SK-N-SH (cell line): ENCODE results near the gene GGA3. TPM values are rescaled to one million over a fixed set of nuclear protein-coding genes. Genes with fewer than 3 reads are reported as not detected.

ENCODE experiments used
- CTCF ChIA-PET: fragments of 300-600, 350-600 bp; formaldehyde crosslinking; extraction: SDS; loops from one replicate; lab custom pipeline; 2021; lab: Yijun Ruan, JAX
- POLR2A ChIA-PET: fragments of 350-600 bp; sonication (Branson Sonifier 250); formaldehyde crosslinking; extraction: SDS; loops from one replicate; lab custom pipeline; 2020; ENCODE audit warnings: antibody characterized with exemption, inconsistent platforms; lab: Yijun Ruan, JAX
- DNase-seq: peaks from one replicate; pipeline ENCODE4 v3.0.0; 2012
- H2AFZ ChIP-seq: fragments of 200-600 bp; sonication (generic); 2 replicates; pipeline ENCODE4 v1.8.1; 2016; ENCODE audit warnings: antibody characterized with exemption, mild to moderate bottlenecking, low read depth
- H3F3A ChIP-seq: fragments of 200-600 bp; sonication (generic); replicated peaks from 2 replicates; pipeline ENCODE3; 2016; ENCODE audit warnings: antibody characterized with exemption, mild to moderate bottlenecking; ENCODE audit not compliant: insufficient read depth
- H3K27ac ChIP-seq, 2 experiments: fragments of 200-500 bp in 1 of 2; fragments of 200-600 bp in 1 of 2; sonication (Bioruptor generic) in 1 of 2; sonication (generic), shearing (Covaris generic) in 1 of 2; 2 replicates each; pipeline versions ENCODE4 v1.5.1 to v1.6.1; 2014 to 2016; ENCODE audit warnings: low read depth in 2 of 2, inconsistent platforms in 1 of 2, low read length in 1 of 2, mild to moderate bottlenecking in 1 of 2, mixed read lengths in 1 of 2
- H3K27me3 ChIP-seq: fragments of 200-600 bp; sonication (generic), shearing (Covaris generic); 2 replicates; pipeline ENCODE4 v1.6.1; 2016; ENCODE audit warnings: mixed run types; ENCODE audit not compliant: insufficient read depth
- H3K36me3 ChIP-seq, 2 experiments: fragments of 200-500 bp in 1 of 2; fragments of 200-600 bp in 1 of 2; sonication (Bioruptor generic) in 1 of 2; sonication (generic) in 1 of 2; replicated peaks in 1 of 2; 2 replicates each; pipeline versions ENCODE3 to v1.5.1; 2014 to 2016; ENCODE audit warnings: low read length in 1 of 2, mild to moderate bottlenecking in 1 of 2; ENCODE audit not compliant: insufficient read depth in 2 of 2, control insufficient read depth in 1 of 2
- H3K4me1 ChIP-seq, 2 experiments: fragments of 200-500 bp in 1 of 2; fragments of 200-600 bp in 1 of 2; sonication (Bioruptor generic) in 1 of 2; sonication (generic), shearing (Covaris generic) in 1 of 2; 2 replicates each; pipeline versions ENCODE4 v1.5.1 to v1.6.1; 2014 to 2016; ENCODE audit warnings: low read depth in 1 of 2, low read length in 1 of 2, mixed run types in 1 of 2; ENCODE audit not compliant: insufficient read depth in 2 of 2, control insufficient read depth in 1 of 2
- H3K4me2 ChIP-seq: fragments of 200-600 bp; sonication (generic), shearing (Covaris generic); 2 replicates; pipeline ENCODE4 v1.6.1; 2017; ENCODE audit warnings: mixed run types
- H3K4me3 ChIP-seq, 2 experiments: fragments of 200-500 bp in 1 of 2; fragments of 200-600 bp in 1 of 2; sonication (Bioruptor generic) in 1 of 2; sonication (generic), shearing (Covaris generic) in 1 of 2; 2 replicates each; pipeline versions ENCODE4 v1.5.1 to v1.8.1; 2014 to 2016; ENCODE audit warnings: low read depth in 2 of 2, inconsistent platforms in 1 of 2, low read length in 1 of 2, mild to moderate bottlenecking in 1 of 2, mixed read lengths in 1 of 2, moderate library complexity in 1 of 2
- H3K79me2 ChIP-seq: fragments of 200-600 bp; sonication (generic); 2 replicates; pipeline ENCODE4 v1.8.1; 2017; ENCODE audit warnings: mild to moderate bottlenecking; ENCODE audit not compliant: insufficient read depth
- H3K9ac ChIP-seq: fragments of 200-600 bp; sonication (generic); 2 replicates; pipeline ENCODE4 v1.6.1; 2017; ENCODE audit warnings: mixed run types
- H3K9me2 ChIP-seq: fragments of 200-600 bp; sonication (generic); 2 replicates; pipeline ENCODE4 v1.6.1; 2017; ENCODE audit warnings: mixed run types
- H3K9me3 ChIP-seq: fragments of 200-600 bp; sonication (generic); 2 replicates; pipeline ENCODE4 v1.6.1; 2017; ENCODE audit warnings: mixed run types, mild to moderate bottlenecking, moderate library complexity
- H4K20me1 ChIP-seq: fragments of 200-600 bp; sonication (generic); 2 replicates; pipeline ENCODE4 v1.6.1; 2017; ENCODE audit warnings: mild to moderate bottlenecking, mixed run types; ENCODE audit not compliant: insufficient read depth
- ELF1 ChIP-seq: IDR thresholded peaks from 2 replicates; pipeline ENCODE4 v1.4.0; 2012
- EP300 ChIP-seq, 2 experiments: IDR thresholded peaks; 2 replicates each; pipeline versions ENCODE4 v1.4.0 to v1.6.1; 2012; ENCODE audit warnings: borderline replicate concordance in 1 of 2, low read depth in 1 of 2, low read length in 1 of 2
- GATA2 ChIP-seq: sonication (generic); formaldehyde crosslinking; IDR thresholded peaks from 2 replicates; pipeline ENCODE4 v1.5.0; 2020; ENCODE audit warnings: mild to moderate bottlenecking, missing genetic modification reagents
- MAX ChIP-seq: IDR thresholded peaks from 2 replicates; pipeline ENCODE4 v1.4.0; 2012; ENCODE audit warnings: low read depth
- RCOR1 ChIP-seq: fragments of 150-350 bp; IDR thresholded peaks from 2 replicates; pipeline ENCODE4 v1.6.1; 2017; ENCODE audit warnings: antibody characterized with exemption, low read length
- SMC3 ChIP-seq: IDR thresholded peaks from 2 replicates; pipeline ENCODE4 v1.6.1; 2012; ENCODE audit warnings: low read depth, low read length, improper control_type of control experiment
- WGBS: methylation state at CpG from one replicate; pipeline ENCODE4 v1.1.6; 2017; ENCODE audit warnings: low lambda C conversion rate; 5-methylcytosine and 5-hydroxymethylcytosine counted together
- polyA plus RNA-seq, 3 experiments: library from polyadenylated mRNA; depleted of rRNA; stranded (reverse); fragments of >200 nt; gene quantifications; 2 replicates each; pipeline ENCODE4 v1.2.3, GENCODE V29; 2012
- TF ChIP-seq, protein P1 (sequence below): IDR thresholded peaks from 2 replicates; pipeline ENCODE4; 2012
- TF ChIP-seq, protein P2 (sequence below): fragments of 150-350 bp; IDR thresholded peaks from 2 replicates; pipeline ENCODE4 v1.6.1; 2016; ENCODE audit warnings: mild to moderate bottlenecking, low read depth, low read length

The GGA3 gene
- polyA plus RNA-seq, 1 of the 3 experiments (the other 2 are of a cell fraction): 42.5 TPM

DNA sequence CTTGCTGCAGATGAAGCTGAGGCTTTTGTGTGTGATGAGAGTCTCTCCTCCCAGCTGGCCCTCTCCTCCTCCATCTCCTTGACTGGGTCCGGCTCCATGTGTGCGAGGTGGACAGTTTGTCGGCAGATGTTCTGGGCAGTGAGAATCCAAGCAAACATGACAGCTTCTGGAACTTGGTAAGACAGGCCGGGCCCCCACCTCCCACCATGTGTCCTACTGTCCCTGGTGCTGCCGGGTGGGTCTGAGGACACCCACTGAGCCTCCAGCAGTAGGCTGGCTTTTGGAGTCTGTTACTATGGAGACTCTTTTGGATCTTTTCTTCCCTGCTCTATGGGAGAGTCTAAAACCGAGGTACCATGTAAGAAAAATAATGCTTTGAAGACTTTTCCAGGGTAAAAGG lies 43.3 kb downstream of the GGA3 start:
- Histone ChIP-seq H2AFZ (no peak overlapping the region), H3K4me2 (no peak overlapping the region), H3K27ac (no peak overlapping the region), H3K79me2 (peaks cover 17% of the 10 kb centered on the region; the same call in 1 of the 2 replicates), H3K4me1 (no peaks in the 10 kb centered on the region), H3K9me3 (no peaks in the 10 kb centered on the region), H3K36me3 (peaks cover 32 to 65% of the 10 kb centered on the region in 2 experiments), H3K27me3 (no peaks in the 10 kb centered on the region), H3K9ac (no peak overlapping the region), H3K9me2 (no peaks in the 10 kb centered on the region), H3F3A (peaks cover 5% of the 10 kb centered on the region), H3K4me3 (no peak overlapping the region), H4K20me1 (no peaks in the 10 kb centered on the region)
- POLR2A ChIA-PET: interaction anchor here (1.8 kb wide), 1 partner anchor 9 kb away, joined by 4 read pairs; no protein-coding TSS in a partner anchor
- TF ChIP-seq, protein P1, sequence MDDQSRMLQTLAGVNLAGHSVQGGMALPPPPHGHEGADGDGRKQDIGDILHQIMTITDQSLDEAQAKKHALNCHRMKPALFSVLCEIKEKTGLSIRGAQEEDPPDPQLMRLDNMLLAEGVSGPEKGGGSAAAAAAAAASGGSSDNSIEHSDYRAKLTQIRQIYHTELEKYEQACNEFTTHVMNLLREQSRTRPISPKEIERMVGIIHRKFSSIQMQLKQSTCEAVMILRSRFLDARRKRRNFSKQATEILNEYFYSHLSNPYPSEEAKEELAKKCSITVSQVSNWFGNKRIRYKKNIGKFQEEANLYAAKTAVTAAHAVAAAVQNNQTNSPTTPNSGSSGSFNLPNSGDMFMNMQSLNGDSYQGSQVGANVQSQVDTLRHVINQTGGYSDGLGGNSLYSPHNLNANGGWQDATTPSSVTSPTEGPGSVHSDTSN: no peak
- no peak for TF ChIP-seq SMC3
- no peak for TF ChIP-seq ELF1
- TF ChIP-seq EP300 (IDR thresholded peaks at IDR 0.05; ENCODE audit: borderline replicate concordance in 1 of 2, low read depth in 1 of 2, low read length in 1 of 2): no peak
- TF ChIP-seq, protein P2, sequence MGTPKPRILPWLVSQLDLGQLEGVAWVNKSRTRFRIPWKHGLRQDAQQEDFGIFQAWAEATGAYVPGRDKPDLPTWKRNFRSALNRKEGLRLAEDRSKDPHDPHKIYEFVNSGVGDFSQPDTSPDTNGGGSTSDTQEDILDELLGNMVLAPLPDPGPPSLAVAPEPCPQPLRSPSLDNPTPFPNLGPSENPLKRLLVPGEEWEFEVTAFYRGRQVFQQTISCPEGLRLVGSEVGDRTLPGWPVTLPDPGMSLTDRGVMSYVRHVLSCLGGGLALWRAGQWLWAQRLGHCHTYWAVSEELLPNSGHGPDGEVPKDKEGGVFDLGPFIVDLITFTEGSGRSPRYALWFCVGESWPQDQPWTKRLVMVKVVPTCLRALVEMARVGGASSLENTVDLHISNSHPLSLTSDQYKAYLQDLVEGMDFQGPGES: no peak
- TF ChIP-seq GATA2 (CRISPR knock-in tag): no peak
- DNase-seq: no peak
- 99% methylated on average over 2 of the region's 6 CpGs for WGBS
- CTCF ChIA-PET: interaction anchor here (1.0 to 14.9 kb wide), 5 partner anchors 11 to 104 kb away, joined by 3 to 136 read pairs (median 3); partner anchors contain the start of gene MIF4GD

DNA sequence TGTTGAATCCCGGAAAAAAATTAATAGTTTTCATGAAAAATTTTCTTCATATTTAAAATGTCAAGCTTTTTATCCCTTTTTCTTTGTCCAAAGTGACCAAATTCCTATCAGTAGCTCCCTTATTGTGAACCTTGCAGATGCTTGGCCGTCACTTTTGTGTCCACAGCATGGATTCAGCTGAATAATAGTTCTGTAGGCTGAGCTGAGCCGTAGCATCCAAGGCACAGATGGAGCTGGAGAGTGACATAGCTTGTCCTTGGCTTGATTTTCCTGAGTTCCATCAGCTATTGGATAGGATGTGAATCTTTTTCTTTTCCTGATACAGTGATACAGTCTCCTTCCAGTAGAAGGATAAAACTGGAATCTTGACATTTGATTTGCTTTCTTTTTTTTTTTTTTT lies 52.3 kb downstream of the GGA3 start:
- Histone ChIP-seq H3K4me2 (no peak overlapping the region), H3K4me1 (peaks cover 4 to 6% of the 10 kb centered on the region in 2 experiments; a peak in 1 of 4 replicates), H3K4me3 (no peak overlapping the region), H3K27ac (no peak overlapping the region), H3K36me3 (peaks cover 27 to 53% of the 10 kb centered on the region in 2 experiments), H2AFZ (no peak overlapping the region), H3K9ac (no peak overlapping the region), H3K79me2 (peaks cover 66% of the 10 kb centered on the region), H3F3A (peaks cover 17% of the 10 kb centered on the region), H3K9me2 (no peaks in the 10 kb centered on the region), H3K9me3 (no peaks in the 10 kb centered on the region), H4K20me1 (no peaks in the 10 kb centered on the region; the same call in 1 of the 2 replicates), H3K27me3 (no peaks in the 10 kb centered on the region)
- TF ChIP-seq SMC3: no peak
- TF ChIP-seq, protein P1: no peak
- TF ChIP-seq RCOR1: no peak
- TF ChIP-seq MAX: no peak
- POLR2A ChIA-PET: interaction anchor here (1.2 kb wide), 1 partner anchor 9 kb away, joined by 4 read pairs; no protein-coding TSS in a partner anchor
- WGBS: 91% methylated on average over 3 of the region's 3 CpGs
- CTCF ChIA-PET: interaction anchor here (1.2 to 1.8 kb wide), 3 partner anchors 30 to 95 kb away, joined by 3 to 13 read pairs (median 5); no protein-coding TSS in a partner anchor
- DNase-seq: no peak
